Testis (tissue), 2 donors: ENCODE measurements around the gene HELB.

Experiments
- CTCF ChIP-seq, 3 experiments: fragments of 450-650 bp in 2 of 3; fragments of 200-600 bp in 1 of 3; sonication (generic) in 1 of 3; IDR thresholded peaks; one replicate each; pipeline ENCODE4 v1.5.1; 2016 to 2019; ENCODE audit warnings: antibody characterized with exemption in 3 of 3, mild to moderate bottlenecking in 2 of 3, moderate library complexity in 1 of 3
- POLR2A ChIP-seq: fragments of 450-650 bp; IDR thresholded peaks from one replicate; pipeline ENCODE4 v1.6.1; 2017; ENCODE audit warnings: antibody characterized with exemption, mild to moderate bottlenecking, moderate library complexity

- no peak for TF ChIP-seq CTCF (IDR thresholded peaks at IDR 0.05)
- no peak for TF ChIP-seq POLR2A
Observed at GRCh38 chr12:66352197-66352596, 49.9 kb downstream of the HELB start.
